AG10803 (cell line): Measurements from ENCODE around the gene ZNF212.

Experiments used
- DNase-seq: peaks from one replicate; pipeline ENCODE4 v3.0.0; 2010; ENCODE audit warnings: low read depth
- H3K4me3 ChIP-seq: 2 replicates; pipeline ENCODE4 v1.5.1; 2011; ENCODE audit warnings: mild to moderate bottlenecking, low read length, control low read depth
- CTCF ChIP-seq: conservative IDR thresholded peaks from 2 replicates; pipeline ENCODE4 v1.5.1; 2011; ENCODE audit warnings: mild to moderate bottlenecking, low read length, control low read depth, inconsistent platforms

The ZNF212 gene

DNA sequence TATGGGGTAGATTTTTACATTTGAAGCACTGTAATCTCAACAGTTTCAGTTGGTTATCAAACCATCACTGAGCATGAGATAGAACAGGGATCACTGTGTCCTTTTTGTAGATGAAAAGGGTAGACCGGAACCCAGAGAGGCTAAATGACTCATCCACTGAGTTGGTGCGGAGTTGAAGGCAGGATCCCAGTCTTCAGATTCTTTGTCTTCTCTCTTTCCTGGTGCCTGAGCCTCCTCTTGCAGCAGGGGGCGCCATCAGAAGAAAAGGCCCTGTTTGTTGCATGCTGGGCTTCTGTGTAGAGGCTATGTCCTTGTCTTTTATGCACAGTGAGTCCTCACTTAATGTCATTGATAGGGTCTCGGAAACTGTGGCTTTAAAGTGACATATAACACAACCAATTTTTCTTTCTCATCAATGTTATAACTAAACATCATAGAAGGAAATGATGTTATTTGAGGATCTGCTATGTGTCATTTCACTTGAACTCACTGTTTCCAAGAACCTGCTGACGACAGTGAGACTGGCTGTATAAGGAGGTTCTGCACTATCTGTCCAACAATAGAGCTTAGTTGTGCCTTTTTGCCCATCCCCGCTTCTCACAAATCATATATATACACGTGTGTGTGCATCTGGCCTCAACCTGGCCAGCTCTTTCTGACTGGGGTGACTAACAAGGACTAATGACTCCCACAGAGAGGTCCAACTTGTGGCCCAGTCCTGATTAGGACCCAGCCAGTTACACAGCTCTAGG is 29.8 kb upstream of the ZNF212 start:
- peak; percentile 29 for DNase-seq
- H3K4me3 ChIP-seq, result no peak overlapping the region
- peak; percentile 56 for TF ChIP-seq CTCF

DNA sequence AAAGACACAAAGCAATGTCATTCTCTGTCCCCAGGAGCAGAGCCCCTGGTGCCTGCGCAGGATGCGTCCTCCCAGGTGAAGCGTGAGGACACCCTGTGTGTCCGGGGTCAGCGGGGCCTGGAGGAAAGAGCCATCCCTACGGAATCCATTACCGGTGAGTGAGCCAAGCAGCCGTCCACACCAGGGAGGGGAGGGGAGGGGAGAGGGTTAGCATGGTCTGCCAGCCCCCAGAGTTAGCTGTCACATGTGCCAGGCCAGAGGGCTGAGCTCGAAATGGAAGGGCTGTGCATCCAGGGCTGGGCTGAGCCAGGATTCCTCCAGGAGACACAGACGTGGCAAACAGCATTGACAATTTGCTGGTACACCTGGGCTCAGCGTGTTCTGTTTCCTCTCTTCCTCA is 28.9 kb upstream of the ZNF212 start:
- no peak for DNase-seq
- TF ChIP-seq CTCF, result no peak
- H3K4me3 ChIP-seq, result no peak overlapping the region

GRCh38 chr7:149214020-149214720 is 25.3 kb upstream of the ZNF212 start:
- no peak for TF ChIP-seq CTCF
- no peak overlapping the region for H3K4me3 ChIP-seq
- no peak for DNase-seq

DNA sequence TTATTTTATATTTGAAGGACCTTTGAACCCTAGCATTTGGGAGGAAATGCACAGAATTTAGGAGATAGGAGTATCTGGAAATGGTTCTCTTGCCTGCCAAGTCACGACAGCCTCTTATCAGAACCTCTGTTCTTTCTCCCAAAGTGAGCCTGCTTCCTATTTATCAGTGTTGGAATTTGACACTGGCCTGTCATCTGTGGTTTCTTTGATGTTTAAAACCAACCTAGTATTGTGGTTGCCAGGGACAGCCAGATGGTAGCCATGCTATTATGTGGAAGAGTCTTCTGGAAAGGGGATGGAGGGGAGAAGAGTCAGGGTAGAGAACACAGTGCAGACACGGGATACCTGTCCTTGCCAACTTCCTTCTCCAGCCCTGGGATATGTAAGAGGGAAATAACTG is 23.0 kb upstream of the ZNF212 start:
- no peak for DNase-seq
- no peak for TF ChIP-seq CTCF
- no peak overlapping the region for H3K4me3 ChIP-seq

DNA sequence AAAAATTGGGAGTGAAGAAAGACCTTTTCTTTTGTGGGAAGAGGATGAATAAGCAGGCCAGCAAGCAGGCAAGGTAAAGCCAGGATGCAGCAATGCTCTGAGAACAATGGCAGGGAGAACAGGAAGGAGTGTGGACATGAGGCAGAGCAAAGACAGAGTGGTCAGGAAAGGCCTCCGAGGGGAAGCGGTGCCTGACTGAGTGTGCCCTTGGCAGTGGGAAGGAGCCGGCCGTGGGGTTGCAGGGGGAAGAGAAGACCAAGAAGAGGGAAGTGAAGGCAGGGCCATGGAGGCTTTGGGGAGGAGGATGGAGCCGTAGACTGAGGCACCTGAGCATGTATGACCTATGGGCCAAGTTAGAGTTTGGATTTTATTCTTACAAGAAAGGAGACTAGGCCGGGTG is 21.9 kb upstream of the ZNF212 start:
- no peak for DNase-seq
- TF ChIP-seq CTCF, result no peak
- no peak overlapping the region for H3K4me3 ChIP-seq

- DNase-seq, result no peak
- no peak overlapping the region for H3K4me3 ChIP-seq
- no peak for TF ChIP-seq CTCF
Measured at GRCh38 chr7:149218469-149219420, 20.7 kb upstream of the ZNF212 start.
